Heart left ventricle (tissue), 16 donors: ENCODE results near the gene BACH2. TPM values are rescaled to one million over a fixed set of nuclear protein-coding genes. Genes with fewer than 3 reads are reported as not detected.
"Not testable (repeated sequence)": the region's sequence is repeated elsewhere in the genome, so short reads cannot be mapped to it uniquely, and the experiment has no call there.

Source experiments
- ATAC-seq, 4 donors: fragments of 200-7000 bp; cut with Tn5 transposase; one replicate each; pipeline ENCODE4 v1.9.1; 2020 to 2022; ENCODE audit warnings: moderate library complexity in 4 of 4, mild to moderate bottlenecking in 3 of 4, moderate number of reproducible peaks in 1 of 4
- DNase-seq, 5 donors: peaks; one replicate each; pipeline ENCODE4 v3.0.0-alpha.2; 2020
- H3K27ac ChIP-seq, 12 donors: fragments of 200-600 bp; sonication (generic) in 4 of 12; one replicate each; pipeline versions ENCODE4 v1.5.0 to v1.8.0; 2016 to 2022; ENCODE audit warnings: mild to moderate bottlenecking in 2 of 12
- H3K27me3 ChIP-seq, 9 donors: fragments of 200-600 bp; sonication (generic) in 2 of 9; one replicate each; pipeline versions ENCODE4 v1.5.1 to v1.8.0; 2016 to 2022; ENCODE audit warnings: mild to moderate bottlenecking in 3 of 9
- H3K36me3 ChIP-seq, 9 donors: fragments of 200-600 bp; sonication (generic) in 2 of 9; one replicate each; pipeline versions ENCODE4 v1.5.0 to v1.8.0; 2018 to 2022; ENCODE audit warnings: mild to moderate bottlenecking in 2 of 9
- H3K4me1 ChIP-seq, 12 donors: fragments of 200-600 bp; sonication (generic) in 4 of 12; one replicate each; pipeline versions ENCODE4 v1.5.0 to v1.8.0; 2016 to 2022; ENCODE audit warnings: mild to moderate bottlenecking in 3 of 12
- H3K4me3 ChIP-seq, 12 donors: fragments of 200-600 bp; sonication (generic) in 4 of 12; one replicate each; pipeline versions ENCODE4 v1.5.0 to v1.8.0; 2017 to 2022; ENCODE audit warnings: mild to moderate bottlenecking in 9 of 12, moderate library complexity in 4 of 12
- H3K9me3 ChIP-seq, 12 donors: fragments of 200-600 bp; sonication (generic) in 4 of 12; one replicate each; pipeline versions ENCODE4 v1.5.0 to v1.8.0; 2016 to 2022; ENCODE audit warnings: mild to moderate bottlenecking in 1 of 12
- CTCF ChIP-seq, 12 donors: fragments of 200-600 bp; sonication (generic) in 4 of 12; IDR thresholded peaks; one replicate each; pipeline versions ENCODE4 v1.5.0 to v1.8.0; 2018 to 2022; ENCODE audit warnings: antibody characterized with exemption in 12 of 12, mild to moderate bottlenecking in 5 of 12
- POLR2A ChIP-seq, 2 donors: fragments of 450-650 bp; IDR thresholded peaks; one replicate each; pipeline ENCODE4 v1.6.1; 2017; ENCODE audit warnings: antibody characterized with exemption in 2 of 2, mild to moderate bottlenecking in 2 of 2, moderate library complexity in 2 of 2
- WGBS, 4 donors: extraction: QIAGEN DNeasy Blood & Tissue Kit in 2 of 4; methylation state at CpG; one replicate each; pipeline versions ENCODE4 v1.1.5 to v1.1.7; 2013 to 2018; 5-methylcytosine and 5-hydroxymethylcytosine counted together
- intact Hi-C, 10 donors: fragments of 100-400 bp; cut with DNase I; formaldehyde crosslinking; loops; one replicate each; pipeline versions ENCODE4 v1.11.1 to v1.14.2; 2022
- polyA plus RNA-seq, 2 donors: library from polyadenylated mRNA; stranded (reverse); fragments of 200-250 nt; gene quantifications; one replicate each; pipeline ENCODE4 v1.2.3, GENCODE V29; 2013
- total RNA-seq, 9 donors: library from RNA; depleted of rRNA in 2 of 9; stranded (reverse); fragments of >200 nt in 2 of 9; fragmentation: NEBNext Ultra II Directional in 3 of 9; extraction: Animal tissue kit (Norgen Biotek cat#: 25700) in 3 of 9; gene quantifications; one replicate each; pipeline versions ENCODE4 v1.1.0 to v1.2.4, GENCODE V29; 2016 to 2023
- donor health status: ischemic (EF 13 %, LVEDD 7.1; RV severe dilation, severe dysfunction).
- donor health status: healthy with polysubstance abuse.
- donor health status: DM: no; HTN: yes; CAD: no.
- donor health status: DM: no; HTN: no; CAD: no.
- donor health status: ischemic (EF 25% LVEDD 6.9; RV normal size, moderate dysfunction).
- donor health status: ischemic (EF 25% LVEDD 5.7; RV mildly dilated, moderate dysfunction).
- donor health status: healthy.
- donor health status: DM: yes; HTN: yes; CAD: no.
- donor health status: ischemic (EF 35%, LVEDD 5.7; RV mildly dilated, moderate dysfunction).
- donor health status: nonischemic (EF 11% LVEDD 7.7; RV severe dilation, severe dysfunction).
- donor health status: DM: yes; HTN: yes; CAD: no.
- donor health status: PGD.
- donor health status: ischemic (EF 29% LVEDD 5.4; RV normal size, mild dysfunction).
- donor health status: nonischemic (EF 23%, LVEDD 6.1; RV moderate dilation, normal function).

BACH2 gene
- total and polyA plus RNA-seq, 11 donors, result 0.23 to 8.4 (median 1.5) TPM

- Histone ChIP-seq H3K27ac (no peak overlapping the region), H3K36me3 (no peaks in the 10 kb centered on the region), H3K4me3 (no peak overlapping the region), H3K9me3 (no peaks in the 10 kb centered on the region), H3K4me1 (peaks cover 0 to 11% (median 2%) of the 10 kb centered on the region in 12 donors), H3K27me3 (no peaks in the 10 kb centered on the region)
- ATAC-seq (no peak), DNase-seq (no peak)
- intact Hi-C loops, result no loop called here
- TF ChIP-seq CTCF (IDR thresholded peaks at IDR 0.05) (no peak), POLR2A (IDR thresholded peaks at IDR 0.05) (no peak)
- 94 to 98% (median 97%) methylated on average over 4 of the region's 4 CpGs for WGBS, 4 donors
Observed at GRCh38 chr6:90066697-90067096, 229.9 kb downstream of the BACH2 start.

- no peak overlapping the region for H3K4me3 ChIP-seq
- WGBS, 4 donors, result 85 to 95% (median 90%) methylated on average over 2 of the region's 2 CpGs
- no peaks in the 10 kb centered on the region for H3K36me3 ChIP-seq
- peaks cover 0 to 11% (median 2%) of the 10 kb centered on the region in 12 donors for H3K4me1 ChIP-seq
- H3K9me3 ChIP-seq, result no peaks in the 10 kb centered on the region
- TF ChIP-seq CTCF (IDR thresholded peaks at IDR 0.05) (no peak), POLR2A (IDR thresholded peaks at IDR 0.05) (no peak)
- ATAC-seq (no peak), DNase-seq (no peak)
- H3K27me3 ChIP-seq, result no peaks in the 10 kb centered on the region
- no peak overlapping the region for H3K27ac ChIP-seq
- intact Hi-C loops, result no loop called here
Observed at GRCh38 chr6:90065173-90065572, 231.5 kb downstream of the BACH2 start.

GRCh38 chr6:90062667-90063066, 234.0 kb downstream of the BACH2 start:
- no peak for DNase-seq
- Histone ChIP-seq H3K4me3 (no peak overlapping the region), H3K36me3 (no peaks in the 10 kb centered on the region), H3K27me3 (no peaks in the 10 kb centered on the region), H3K27ac (no peak overlapping the region), H3K4me1 (peaks cover 0 to 5% (median 0%) of the 10 kb centered on the region in 12 donors), H3K9me3 (peaks cover 0 to 4% (median 0%) of the 10 kb centered on the region in 12 donors)
- ATAC-seq, result no peak
- WGBS, 4 donors, result 46 to 62% (median 56%) methylated on average over 2 of the region's 2 CpGs
- no peak for TF ChIP-seq CTCF (IDR thresholded peaks at IDR 0.05)
- no peak for TF ChIP-seq POLR2A (IDR thresholded peaks at IDR 0.05)
- intact Hi-C loops, result no loop called here

GRCh38 chr6:90062051-90062450, 234.6 kb downstream of the BACH2 start:
- H3K4me3 ChIP-seq, result no peak overlapping the region
- H3K27ac ChIP-seq, result no peak overlapping the region
- intact Hi-C loops, result no loop called here
- ATAC-seq (no peak), DNase-seq (no peak)
- TF ChIP-seq CTCF (IDR thresholded peaks at IDR 0.05) (no peak), POLR2A (IDR thresholded peaks at IDR 0.05) (no peak)
- H3K4me1 ChIP-seq, result peaks cover 0 to 5% (median 0%) of the 10 kb centered on the region in 12 donors
- no peaks in the 10 kb centered on the region for H3K27me3 ChIP-seq
- 65 to 81% (median 71%) methylated on average over 4 of the region's 4 CpGs for WGBS, 4 donors
- no peaks in the 10 kb centered on the region for H3K36me3 ChIP-seq
- peaks cover 0 to 4% (median 0%) of the 10 kb centered on the region in 12 donors for H3K9me3 ChIP-seq

DNA sequence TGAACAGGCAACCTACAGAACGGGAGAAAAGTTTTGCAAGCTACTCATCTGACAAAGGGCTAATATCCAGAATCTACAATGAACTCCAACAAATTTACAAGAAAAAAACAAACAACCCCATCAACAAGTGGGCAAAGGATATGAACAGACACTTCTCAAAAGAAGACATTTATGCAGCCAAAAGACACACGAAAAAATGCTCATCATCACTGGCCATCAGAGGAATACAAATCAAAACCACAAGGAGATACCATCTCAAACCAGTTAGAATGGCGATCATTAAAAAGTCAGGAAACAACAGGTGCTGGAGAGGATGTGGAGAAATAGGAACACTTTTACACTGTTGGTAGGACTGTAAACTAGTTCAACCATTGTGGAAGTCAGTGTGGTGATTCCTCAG, 237.5 kb downstream of the BACH2 start:
- H3K27me3 ChIP-seq, H3K36me3 ChIP-seq, H3K9me3 ChIP-seq, DNase-seq, H3K4me3 ChIP-seq, H3K27ac ChIP-seq, intact Hi-C loops, H3K4me1 ChIP-seq, ATAC-seq: not testable (repeated sequence)
- WGBS, 4 donors, result 63 to 97% (median 82%) methylated on average over 3 of the region's 3 CpGs

GRCh38 chr6:90055924-90056323, 240.7 kb downstream of the BACH2 start:
- DNase-seq, ATAC-seq, H3K27me3 ChIP-seq, H3K36me3 ChIP-seq, H3K4me3 ChIP-seq, H3K27ac ChIP-seq, intact Hi-C loops, H3K4me1 ChIP-seq: not testable (repeated sequence)
- peaks cover 0 to 11% (median 0%) of the 10 kb centered on the region in 12 donors for H3K9me3 ChIP-seq
- 75 to 100% (median 95%) methylated on average over 1 of the region's 1 CpG for WGBS, 4 donors

DNA sequence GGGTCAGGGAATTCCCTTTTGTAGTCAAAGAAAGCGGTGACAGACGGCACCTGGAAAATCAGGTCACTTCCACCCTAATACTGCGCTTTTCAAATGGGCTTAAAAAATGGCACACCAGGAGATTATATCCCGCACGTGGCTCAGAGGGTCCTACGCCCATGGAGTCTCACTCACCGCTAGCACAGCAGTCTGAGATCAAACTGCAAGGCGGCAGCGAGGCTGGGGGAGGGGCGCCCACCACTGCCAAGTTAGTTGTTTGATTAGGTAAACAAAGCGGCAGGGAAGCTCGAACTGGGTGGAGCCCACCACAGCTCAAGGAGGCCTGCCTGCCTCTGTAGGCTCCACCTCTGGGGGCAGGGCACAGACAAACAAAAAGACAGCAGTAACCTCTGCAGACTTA, 242.4 kb downstream of the BACH2 start:
- H3K27me3 ChIP-seq, H3K27ac ChIP-seq, intact Hi-C loops, H3K4me1 ChIP-seq, H3K9me3 ChIP-seq, H3K36me3 ChIP-seq, ATAC-seq, DNase-seq, H3K4me3 ChIP-seq: not testable (repeated sequence)
- WGBS, 4 donors, result 92 to 97% (median 95%) methylated on average over 12 of the region's 12 CpGs
